ENCODE data around the gene CLEC3B.

- TF ChIP-seq EZH2 (IDR thresholded peaks at IDR 0.05; ENCODE audit: borderline replicate concordance, insufficient read depth, low read depth, low read length, poor library complexity, severe bottlenecking): no peak
- TF ChIP-seq, protein P1, sequence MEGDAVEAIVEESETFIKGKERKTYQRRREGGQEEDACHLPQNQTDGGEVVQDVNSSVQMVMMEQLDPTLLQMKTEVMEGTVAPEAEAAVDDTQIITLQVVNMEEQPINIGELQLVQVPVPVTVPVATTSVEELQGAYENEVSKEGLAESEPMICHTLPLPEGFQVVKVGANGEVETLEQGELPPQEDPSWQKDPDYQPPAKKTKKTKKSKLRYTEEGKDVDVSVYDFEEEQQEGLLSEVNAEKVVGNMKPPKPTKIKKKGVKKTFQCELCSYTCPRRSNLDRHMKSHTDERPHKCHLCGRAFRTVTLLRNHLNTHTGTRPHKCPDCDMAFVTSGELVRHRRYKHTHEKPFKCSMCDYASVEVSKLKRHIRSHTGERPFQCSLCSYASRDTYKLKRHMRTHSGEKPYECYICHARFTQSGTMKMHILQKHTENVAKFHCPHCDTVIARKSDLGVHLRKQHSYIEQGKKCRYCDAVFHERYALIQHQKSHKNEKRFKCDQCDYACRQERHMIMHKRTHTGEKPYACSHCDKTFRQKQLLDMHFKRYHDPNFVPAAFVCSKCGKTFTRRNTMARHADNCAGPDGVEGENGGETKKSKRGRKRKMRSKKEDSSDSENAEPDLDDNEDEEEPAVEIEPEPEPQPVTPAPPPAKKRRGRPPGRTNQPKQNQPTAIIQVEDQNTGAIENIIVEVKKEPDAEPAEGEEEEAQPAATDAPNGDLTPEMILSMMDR (IDR thresholded peaks at IDR 0.05): no peak
These were observed 49.9 kb downstream of the CLEC3B start for GRCh38 chr3:45075821-45076625.

All from B cell (primary cell).